A549 (cell line): Measurements from ENCODE around the gene FILIP1L. TPM values are rescaled to one million over a fixed set of nuclear protein-coding genes. Genes with fewer than 3 reads are reported as not detected.

Source experiments
- ATAC-seq, 2 experiments: fragments of 200-7000 bp in 1 of 2; fragments of >200 bp in 1 of 2; cut with Nextera tagmentation in 1 of 2; cut with Tn5 transposase in 1 of 2; 3 replicates each; pipeline versions ENCODE4 v1.8.0 to v1.9.1; 2018 to 2020; ENCODE audit warnings: mild to moderate bottlenecking in 1 of 2, moderate library complexity in 1 of 2
- CTCF ChIA-PET: fragments of 300-600 bp; sonication (Branson Sonifier 250); formaldehyde crosslinking; extraction: SDS; loops from one replicate; lab custom pipeline; 2021; ENCODE audit warnings: antibody characterized with exemption, inconsistent platforms; lab: Yijun Ruan, JAX
- POLR2A ChIA-PET: fragments of 350-600 bp; formaldehyde crosslinking; extraction: SDS; loops from one replicate; lab custom pipeline; 2021; ENCODE audit warnings: antibody characterized with exemption, inconsistent platforms; lab: Yijun Ruan, JAX
- DNase-seq, 2 experiments: peaks; one replicate each; pipeline versions ENCODE4 v3.0.0 to v3.0.0-alpha.2; 2011 to 2016; ENCODE audit warnings: low read depth in 1 of 2, low spot score in 1 of 2
- FAIRE-seq: peaks from 2 replicates; lab custom pipeline; 2011; peaks lifted over from hg19 to GRCh38; lab: Jason Lieb, UNC
- H3K27ac ChIP-seq, 2 experiments: fragments of >200 bp; sonication (Bioruptor Twin); formaldehyde crosslinking; 3 replicates each; pipeline ENCODE4 v1.5.1; 2016 to 2017
- H3K4me1 ChIP-seq: fragments of >200 bp; sonication (Bioruptor Twin); formaldehyde crosslinking; 3 replicates; pipeline ENCODE4 v1.6.1; 2016
- H3K4me2 ChIP-seq: fragments of >200 bp; sonication (Bioruptor Twin); formaldehyde crosslinking; 3 replicates; pipeline ENCODE4 v1.6.1; 2016
- H3K4me3 ChIP-seq: fragments of >200 bp; sonication (Bioruptor Twin); formaldehyde crosslinking; 3 replicates; pipeline ENCODE4 v1.5.1; 2016
- H3K9me3 ChIP-seq: fragments of >200 bp; sonication (Bioruptor Twin); formaldehyde crosslinking; 3 replicates; pipeline ENCODE4 v1.6.1; 2016
- BCL3 ChIP-seq: fragments of >200 bp; sonication (Bioruptor Twin); formaldehyde crosslinking; IDR thresholded peaks from 3 replicates; pipeline ENCODE4 v1.6.1; 2016
- BHLHE40 ChIP-seq: IDR thresholded peaks from 2 replicates; pipeline ENCODE4 v1.6.1; 2012; ENCODE audit warnings: low read depth, low read length, inconsistent platforms
- CBX2 ChIP-seq: fragments of 200-600 bp; sonication (generic); IDR thresholded peaks from 2 replicates; pipeline ENCODE4 v1.6.1; 2016; ENCODE audit warnings: low read depth, mild to moderate bottlenecking, borderline replicate concordance
- CBX8 ChIP-seq: fragments of 200-600 bp; sonication (generic); IDR thresholded peaks from 2 replicates; pipeline ENCODE4 v1.6.1; 2016
- CEBPB ChIP-seq, 2 experiments: fragments of >200 bp in 1 of 2; sonication (Bioruptor Twin) in 1 of 2; formaldehyde crosslinking in 1 of 2; IDR thresholded peaks; 2 replicates each; pipeline ENCODE4 v1.6.1; 2012 to 2016
- CHD2 ChIP-seq: fragments of 150-350 bp; IDR thresholded peaks from 2 replicates; pipeline ENCODE4 v1.6.1; 2014; ENCODE audit warnings: low read length; ENCODE audit not compliant: partially characterized antibody
- CTCF ChIP-seq: fragments of >200 bp; sonication (Bioruptor Twin); formaldehyde crosslinking; IDR thresholded peaks from 3 replicates; pipeline ENCODE4 v1.5.1; 2016
- EHF ChIP-seq: fragments of 250-450 bp; sonication (Bioruptor Pico); IDR thresholded peaks from 2 replicates; pipeline ENCODE4 v1.5.0; 2020; ENCODE audit warnings: mild to moderate bottlenecking
- ELK1 ChIP-seq: fragments of 150-350 bp; IDR thresholded peaks from 2 replicates; pipeline ENCODE4 v1.6.1; 2014; ENCODE audit warnings: low read depth, mild to moderate bottlenecking, low read length
- FOSL2 ChIP-seq, 2 experiments: fragments of 450-650 bp in 1 of 2; fragments of >200 bp in 1 of 2; sonication (Bioruptor Twin) in 1 of 2; formaldehyde crosslinking; IDR thresholded peaks; 2 replicates each; pipeline versions ENCODE4 v1.5.0 to v1.6.1; 2016 to 2020; ENCODE audit warnings: mild to moderate bottlenecking in 1 of 2, moderate library complexity in 1 of 2
- GATA3 ChIP-seq: IDR thresholded peaks from 2 replicates; pipeline ENCODE4 v1.6.1; 2012; ENCODE audit warnings: borderline replicate concordance
- HDAC2 ChIP-seq: fragments of 200-600 bp; sonication (generic); IDR thresholded peaks from 2 replicates; pipeline ENCODE4 v1.6.1; 2016
- HOXB5 ChIP-seq: fragments of 250-450 bp; sonication (Bioruptor Pico); IDR thresholded peaks from 2 replicates; pipeline ENCODE4 v1.5.0; 2020; ENCODE audit warnings: mild to moderate bottlenecking, moderate library complexity
- JUN ChIP-seq, 2 experiments: fragments of >200 bp; sonication (Bioruptor Twin); formaldehyde crosslinking; IDR thresholded peaks; 2 replicates in 1 of 2; 3 replicates in 1 of 2; pipeline ENCODE4 v1.6.1; 2016 to 2017
- MAX ChIP-seq: IDR thresholded peaks from 2 replicates; pipeline ENCODE4 v1.6.1; 2012
- MAZ ChIP-seq: fragments of 150-350 bp; IDR thresholded peaks from 2 replicates; pipeline ENCODE4 v1.6.1; 2014; ENCODE audit warnings: antibody characterized with exemption, low read depth, low read length, borderline replicate concordance
- NFE2L2 ChIP-seq: fragments of 150-350 bp; conservative IDR thresholded peaks from 2 replicates; pipeline ENCODE4 v1.6.1; 2014; ENCODE audit warnings: low read length
- NR3C1 ChIP-seq: fragments of >200 bp; sonication (Bioruptor Twin); formaldehyde crosslinking; IDR thresholded peaks from 3 replicates; pipeline ENCODE4 v1.6.1; 2017
- PHF8 ChIP-seq: fragments of 200-600 bp; sonication (generic); IDR thresholded peaks from 2 replicates; pipeline ENCODE4 v1.6.1; 2016; ENCODE audit warnings: low read depth, mild to moderate bottlenecking, antibody characterized with exemption, moderate library complexity, borderline replicate concordance
- POLR2A ChIP-seq: IDR thresholded peaks from 2 replicates; pipeline ENCODE4 v1.6.1; 2012; ENCODE audit warnings: mild to moderate bottlenecking, low read length
- RAD21 ChIP-seq, 2 experiments: fragments of >200 bp in 1 of 2; sonication (Bioruptor Twin) in 1 of 2; formaldehyde crosslinking in 1 of 2; IDR thresholded peaks in 1 of 2; conservative IDR thresholded peaks in 1 of 2; 2 replicates in 1 of 2; 3 replicates in 1 of 2; pipeline ENCODE4 v1.6.1; 2012 to 2018; ENCODE audit warnings: inconsistent platforms in 1 of 2
- RARB ChIP-seq: fragments of 250-450 bp; sonication (Bioruptor Pico); IDR thresholded peaks from 2 replicates; pipeline ENCODE4 v1.8.0; 2021; ENCODE audit warnings: mild to moderate bottlenecking, moderate library complexity
- RFX5 ChIP-seq: fragments of 450-650 bp; IDR thresholded peaks from 2 replicates; pipeline ENCODE4 v1.7.1; 2014; ENCODE audit warnings: antibody characterized with exemption, mild to moderate bottlenecking, moderate library complexity
- SMC3 ChIP-seq: fragments of >200 bp; sonication (Bioruptor Twin); formaldehyde crosslinking; IDR thresholded peaks from 3 replicates; pipeline ENCODE4 v1.6.1; 2018; ENCODE audit warnings: inconsistent platforms
- ZNF302 ChIP-seq: fragments of 250-450 bp; sonication (Bioruptor Pico); IDR thresholded peaks from 2 replicates; pipeline ENCODE4 v1.9.0; 2021; ENCODE audit warnings: inconsistent platforms, mild to moderate bottlenecking, moderate library complexity
- ZSCAN20 ChIP-seq: fragments of 250-450 bp; sonication (Bioruptor Pico); IDR thresholded peaks from 2 replicates; pipeline ENCODE4 v1.8.0; 2022; ENCODE audit warnings: mild to moderate bottlenecking, moderate library complexity
- WGBS: methylation state at CpG from one replicate; pipeline ENCODE4 v1.1.6; 2017; ENCODE audit errors: missing lambda C conversion rate; 5-methylcytosine and 5-hydroxymethylcytosine counted together
- polyA plus RNA-seq, 4 experiments: library from polyadenylated mRNA; depleted of rRNA in 3 of 4; stranded (reverse); fragments of >200 nt; fragmentation: RNase III in 1 of 4; extraction: RNeasy Plus Mini Kit Qiagen cat#74134 plus additional on column Dnase treatment in 1 of 4; gene quantifications; 2 replicates in 3 of 4; 3 replicates in 1 of 4; pipeline ENCODE4 v1.2.3, GENCODE V29; 2011 to 2017

FILIP1L gene
- polyA plus RNA-seq, 2 of the 4 experiments (the other 2 are of a cell fraction): 0.19 to 0.45 TPM

- H3K27ac ChIP-seq: no peak overlapping the region
- no peaks in the 10 kb centered on the region for H3K9me3 ChIP-seq
- no peak overlapping the region for H3K4me3 ChIP-seq
- TF ChIP-seq HOXB5 (CRISPR knock-in tag): no peak
- TF ChIP-seq FOSL2 (IDR thresholded peaks at IDR 0.05): no peak
- TF ChIP-seq FOSL2 (CRISPR knock-in tag; IDR thresholded peaks at IDR 0.05): no peak
- no peak for TF ChIP-seq RAD21 (conservative IDR thresholded peaks at IDR 0.05 in 1 of 2, IDR thresholded peaks at IDR 0.05 in 1 of 2)
- TF ChIP-seq CBX8: no peak
- no peak for TF ChIP-seq NR3C1
- no peak for TF ChIP-seq RFX5
- no peak for TF ChIP-seq RARB (CRISPR knock-in tag)
- no peak for TF ChIP-seq CHD2
- TF ChIP-seq MAZ: no peak
- TF ChIP-seq BCL3: no peak
- no peak for TF ChIP-seq ZNF302
- no peak for TF ChIP-seq PHF8
- no peak for TF ChIP-seq GATA3
- TF ChIP-seq SMC3: no peak
- TF ChIP-seq JUN (IDR thresholded peaks at IDR 0.05): no peak
- no peak for TF ChIP-seq HDAC2
- no peak for ATAC-seq
- peak; percentile 39 for FAIRE-seq
- WGBS: 89% methylated on average over 3 of the region's 3 CpGs
- CTCF ChIA-PET: no interaction called here
- POLR2A ChIA-PET: no interaction called here
- DNase-seq: no peak
- H3K4me2 ChIP-seq: no peak overlapping the region
- H3K4me1 ChIP-seq: peaks cover 38% of the 10 kb centered on the region
Observed at GRCh38 chr3:99899603-99900002, 214.7 kb downstream of the FILIP1L start.

GRCh38 chr3:99896482-99896881 lies 217.8 kb downstream of the FILIP1L start:
- Histone ChIP-seq H3K4me3 (no peak overlapping the region), H3K27ac (peak overlapping the region in 1 of 2 experiments; percentile 62; a peak in 3 of 6 replicates), H3K9me3 (no peaks in the 10 kb centered on the region), H3K4me1 (peaks cover 27% of the 10 kb centered on the region), H3K4me2 (peak overlapping the region; percentile 55)
- ATAC-seq (no peak), DNase-seq (no peak), FAIRE-seq (no peak)
- ChIA-PET POLR2A (no interaction called here), CTCF (interaction anchor here (0.6 kb wide), 1 partner anchor 96 kb away, joined by 3 read pairs; no protein-coding TSS in a partner anchor)
- 89% methylated on average over 3 of the region's 3 CpGs for WGBS
- TF ChIP-seq NFE2L2 (no peak), MAX (no peak), CBX2 (no peak), MAZ (no peak), HOXB5 (CRISPR knock-in tag) (no peak), CTCF (no peak), POLR2A (no peak), BHLHE40 (no peak), CEBPB (IDR thresholded peaks at IDR 0.05) (no peak), FOSL2 (IDR thresholded peaks at IDR 0.05) (no peak), FOSL2 (CRISPR knock-in tag; IDR thresholded peaks at IDR 0.05) (no peak), EHF (no peak), ZSCAN20 (CRISPR knock-in tag) (no peak), ELK1 (no peak)
